HT1080 (cell line): ENCODE data around the gene PTPRD. TPM values are rescaled to one million over a fixed set of nuclear protein-coding genes. Genes with fewer than 3 reads are reported as not detected.
"Not testable (repeated sequence)": the region's sequence is repeated elsewhere in the genome, so short reads cannot be mapped to it uniquely, and the experiment has no call there.

Source experiments
- DNase-seq: peaks from one replicate; pipeline ENCODE4 v3.0.0-alpha.2; 2015; ENCODE audit warnings: low read depth
- total RNA-seq: library from RNA; depleted of rRNA; stranded (reverse); fragments of >200 nt; shearing (Covaris generic); gene quantifications from 2 replicates; pipeline ENCODE4 v1.2.3, GENCODE V29; 2014

The PTPRD gene
- total RNA-seq, 1 experiment from 2014 or later = 9.6 TPM

- no peak for DNase-seq
Measured at GRCh38 chr9:9992936-9993335, 619.9 kb downstream of the PTPRD start.

- no peak for DNase-seq
Measured at GRCh38 chr9:9973062-9973461, 639.7 kb downstream of the PTPRD start.

DNA sequence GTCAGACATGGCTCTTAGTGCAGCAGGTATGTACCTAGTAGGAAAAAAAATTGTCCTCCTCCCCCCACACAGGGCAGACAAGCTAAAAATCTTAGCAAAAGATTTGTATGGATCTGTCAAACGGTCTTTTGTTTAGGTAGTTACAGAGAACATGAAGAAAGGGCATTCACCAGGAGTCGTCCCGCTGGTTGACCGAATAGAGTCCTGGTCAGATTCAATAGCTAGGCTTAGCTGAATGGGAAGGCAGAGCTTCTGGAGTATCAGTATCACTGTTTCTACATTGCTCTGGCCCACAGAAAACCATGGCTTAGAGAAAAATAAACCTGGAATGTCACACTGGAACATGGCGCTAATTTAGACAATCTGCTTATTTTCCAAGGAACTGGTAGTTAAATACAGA, 642.3 kb downstream of the PTPRD start:
- DNase-seq = no peak

DNA sequence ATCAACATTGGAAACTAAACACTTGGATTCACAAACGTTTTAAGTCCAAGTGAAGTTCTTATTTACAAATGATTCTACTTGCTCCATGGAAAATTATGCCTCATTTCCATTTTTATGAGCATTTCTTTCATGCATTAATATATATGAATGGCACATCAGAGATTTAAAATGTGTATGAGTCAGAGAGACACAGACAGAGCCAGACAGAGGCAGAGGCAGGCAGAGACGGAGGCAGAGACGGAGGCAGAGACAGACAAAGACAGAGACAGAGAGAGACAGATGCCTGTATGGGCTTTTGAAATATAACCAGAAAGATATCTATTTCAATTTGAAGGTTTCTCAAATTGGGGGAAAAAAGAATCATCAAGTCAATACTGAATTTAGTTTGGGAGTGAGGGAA, 649.0 kb downstream of the PTPRD start:
- DNase-seq = no peak

DNA sequence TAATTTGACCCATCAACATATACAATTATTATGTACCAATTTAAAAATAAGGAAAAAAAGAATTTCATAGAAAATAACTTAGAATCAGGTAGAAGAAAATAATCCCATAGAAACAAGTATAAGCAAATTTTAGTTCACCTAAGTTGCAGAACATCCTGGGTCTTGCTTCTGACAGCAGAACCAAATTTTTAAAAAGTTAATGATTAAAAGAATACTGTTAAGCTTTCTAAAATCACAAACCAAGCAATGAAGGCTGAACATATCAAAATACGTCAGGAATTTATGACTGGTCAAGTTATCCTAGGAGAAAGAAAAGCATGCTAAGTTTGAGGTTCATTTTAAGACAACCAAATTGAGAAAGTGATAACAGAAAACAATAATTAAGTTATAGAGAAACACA, 650.9 kb downstream of the PTPRD start:
- DNase-seq = no peak

GRCh38 chr9:9961487-9961886, 651.3 kb downstream of the PTPRD start:
- DNase-seq = peak; percentile 6

DNA sequence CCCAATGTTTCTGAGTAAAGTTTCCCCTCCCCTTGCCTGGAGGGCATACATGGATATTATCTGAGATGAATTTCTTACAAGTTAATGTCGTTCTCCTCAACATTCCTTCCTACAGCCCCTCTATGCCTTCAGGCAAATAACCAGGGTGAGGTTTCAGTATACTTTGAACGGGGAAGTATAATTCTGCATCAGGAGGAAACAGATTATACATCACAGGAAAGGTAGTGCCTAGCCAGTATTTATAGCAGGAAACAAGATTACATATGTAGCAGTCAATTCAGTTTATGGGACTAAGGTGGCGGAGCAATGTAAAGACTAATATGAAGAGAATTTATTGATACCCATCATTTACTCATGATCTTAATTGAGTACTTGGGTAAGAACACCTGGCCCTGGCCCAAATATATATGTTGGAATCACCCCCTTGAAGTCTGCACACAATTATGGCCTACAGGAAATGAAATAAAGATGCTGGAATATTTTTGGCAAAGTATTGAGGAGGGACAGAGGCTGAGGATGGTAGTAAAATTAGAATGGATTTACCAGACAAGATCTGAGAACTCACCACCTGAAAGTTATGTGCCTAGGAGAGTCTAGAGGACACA, 661.1 kb downstream of the PTPRD start:
- DNase-seq = no peak

DNA sequence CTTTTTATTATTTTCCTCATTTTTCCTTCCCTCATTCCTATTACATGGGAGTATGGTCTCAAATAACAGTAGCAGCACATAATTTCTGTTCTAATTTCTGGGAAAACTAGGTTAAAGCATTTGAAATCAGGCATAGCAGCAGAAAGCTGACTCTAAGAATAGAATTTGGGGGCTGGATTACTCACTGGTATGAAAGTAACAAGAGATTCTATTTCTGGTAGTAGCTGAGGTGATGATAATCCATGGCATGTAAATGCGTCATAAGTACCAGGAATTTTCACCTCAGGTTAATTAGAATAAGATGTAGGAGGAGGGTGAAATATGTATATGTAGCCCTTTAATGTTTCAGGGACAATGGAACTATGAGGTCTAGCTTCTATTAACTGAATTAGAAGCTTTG, 662.0 kb downstream of the PTPRD start:
- no peak for DNase-seq

- no peak for DNase-seq
Measured at GRCh38 chr9:9949978-9950377, 662.8 kb downstream of the PTPRD start.

- DNase-seq = no peak
Measured at GRCh38 chr9:9949368-9949767, 663.4 kb downstream of the PTPRD start.

DNA sequence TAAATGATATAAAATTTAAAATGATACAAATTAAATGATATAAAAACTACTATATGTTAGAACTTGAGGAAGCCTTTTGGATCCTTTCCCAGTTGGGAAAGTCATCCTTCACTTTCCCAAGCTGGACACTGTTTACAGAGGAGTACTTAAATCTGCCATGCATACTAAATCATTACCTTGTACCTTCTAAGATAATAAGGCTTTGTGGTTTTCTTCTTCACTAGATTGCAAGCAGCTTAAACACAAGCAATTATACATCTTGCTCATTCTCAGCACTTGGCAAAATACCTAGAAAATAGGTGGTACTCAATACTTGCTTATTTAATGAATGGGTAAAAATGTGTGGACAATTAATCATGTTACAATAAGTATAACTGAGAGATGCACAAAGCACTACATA, 666.8 kb downstream of the PTPRD start:
- no peak for DNase-seq

GRCh38 chr9:9942764-9943424, 669.9 kb downstream of the PTPRD start:
- peak; percentile 76 for DNase-seq

- DNase-seq = no peak
Measured at GRCh38 chr9:9938432-9938831, 674.4 kb downstream of the PTPRD start.

DNA sequence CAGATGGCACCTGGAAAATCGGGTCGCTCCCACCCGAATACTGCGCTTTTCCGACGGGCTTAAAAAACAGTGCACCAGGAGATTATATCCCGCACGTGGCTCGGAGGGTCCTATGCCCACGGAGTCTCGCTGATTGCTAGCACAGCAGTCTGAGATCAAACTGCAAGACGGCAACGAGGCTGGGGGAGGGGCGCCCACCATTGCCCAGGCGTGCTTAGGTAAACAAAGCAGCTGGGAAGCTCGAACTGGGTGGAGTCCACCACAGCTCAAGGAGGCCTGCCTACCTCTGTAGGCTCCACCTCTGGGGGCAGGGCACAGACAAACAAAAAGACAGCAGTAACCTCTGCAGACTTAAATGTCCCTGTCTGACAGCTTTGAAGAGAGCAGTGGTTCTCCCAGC, 681.3 kb downstream of the PTPRD start:
- not testable (repeated sequence) for DNase-seq

DNA sequence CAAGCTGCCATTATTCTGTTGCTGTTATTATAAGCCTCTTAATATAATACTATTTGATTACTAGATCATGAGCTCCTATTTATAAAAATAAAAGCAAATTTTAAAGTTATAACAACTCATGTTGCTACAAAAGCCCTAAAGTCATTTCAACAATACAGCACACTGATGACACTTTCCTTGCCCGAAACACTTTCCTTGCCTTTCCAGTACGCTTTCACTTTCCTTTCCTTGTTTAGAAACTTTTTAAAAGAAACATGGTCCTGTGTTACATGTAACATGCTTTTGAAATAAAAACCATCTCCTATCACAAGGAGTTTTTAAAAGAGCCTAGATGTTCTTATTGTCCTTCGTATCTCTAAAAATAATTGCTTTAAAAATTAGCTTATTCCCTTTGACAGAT, 688.4 kb downstream of the PTPRD start:
- peak; percentile 10 for DNase-seq

DNA sequence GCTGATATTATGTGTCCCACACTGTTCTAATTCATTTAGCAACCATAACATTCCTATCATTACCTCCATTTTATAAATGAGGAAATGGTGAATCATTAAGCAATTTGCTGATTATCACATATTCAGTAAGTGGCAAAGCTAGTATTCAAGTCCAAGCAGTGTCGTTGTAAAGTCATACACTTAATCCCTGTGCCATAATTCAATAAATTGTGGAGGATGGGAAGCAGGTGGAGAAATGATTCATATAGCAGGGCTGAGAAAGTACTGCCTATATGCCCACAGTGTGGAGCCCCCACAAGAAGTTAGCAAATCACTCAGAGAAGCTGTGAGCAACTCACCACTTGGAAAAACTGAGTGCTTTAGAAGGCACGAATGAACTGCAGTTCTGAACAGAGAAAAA, 691.0 kb downstream of the PTPRD start:
- DNase-seq = no peak

DNA sequence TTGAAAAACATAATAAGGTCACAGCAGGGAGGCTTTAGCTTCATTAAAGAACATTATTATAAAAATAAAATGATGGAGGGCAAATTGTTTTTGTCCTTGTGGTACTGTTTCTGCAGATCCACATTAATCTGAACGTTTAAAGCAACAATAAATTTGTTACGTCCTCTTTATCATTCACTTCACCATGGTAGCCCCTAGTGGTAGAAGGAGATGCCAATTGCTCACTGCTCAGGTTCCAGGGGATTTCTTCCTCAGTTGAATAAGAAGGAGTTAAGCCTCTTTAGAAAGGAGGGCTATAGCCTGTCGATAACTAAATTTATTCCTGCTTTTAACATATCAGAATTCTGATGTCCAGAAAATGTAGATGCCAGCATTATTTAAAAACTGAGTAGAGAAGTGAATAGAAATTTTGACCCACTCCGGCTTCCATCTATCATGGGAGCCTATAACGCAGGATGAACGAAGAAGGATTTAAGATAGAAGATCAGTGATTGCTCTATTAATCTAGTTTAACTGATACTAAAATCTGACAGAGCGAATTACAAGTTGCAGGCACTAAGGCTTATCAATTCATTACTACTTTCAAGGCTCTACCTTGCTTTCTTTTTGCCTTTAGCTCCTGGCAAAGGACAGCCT, 692.3 kb downstream of the PTPRD start:
- no peak for DNase-seq

DNA sequence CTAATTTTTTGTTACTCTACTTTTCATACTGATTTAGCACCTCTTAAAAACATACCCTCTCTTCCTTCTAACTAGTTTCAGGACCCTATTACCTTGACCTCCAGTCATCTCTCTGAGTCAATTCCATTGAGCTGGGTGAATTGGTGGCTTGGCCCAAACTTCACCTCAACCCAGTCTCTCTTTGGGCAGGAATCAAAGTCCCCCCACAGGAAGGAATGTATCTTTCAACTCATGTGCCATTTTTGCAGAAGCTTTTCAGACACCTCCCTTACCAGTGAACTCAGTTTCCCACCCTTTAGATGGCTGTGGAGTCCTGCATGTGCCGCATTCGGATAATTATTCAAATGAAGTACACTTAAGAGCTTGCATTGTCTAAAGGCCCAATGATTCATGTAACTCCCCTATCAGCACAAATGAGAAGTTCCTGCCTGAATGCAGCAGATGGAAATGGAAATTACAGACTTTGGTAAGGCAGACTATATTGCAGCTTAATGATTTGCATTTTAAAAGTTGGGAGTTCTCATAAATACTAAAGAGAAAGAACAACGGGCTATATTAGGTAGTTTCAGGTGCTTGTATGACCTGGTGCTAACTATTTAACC, 693.5 kb downstream of the PTPRD start:
- no peak for DNase-seq

- DNase-seq = no peak
Measured at GRCh38 chr9:9917400-9917799, 695.4 kb downstream of the PTPRD start.

GRCh38 chr9:9914174-9914573, 698.6 kb downstream of the PTPRD start:
- DNase-seq = peak; percentile 17

GRCh38 chr9:9913276-9913832, 699.4 kb downstream of the PTPRD start:
- no peak for DNase-seq

GRCh38 chr9:9912459-9912858, 700.3 kb downstream of the PTPRD start:
- DNase-seq = no peak
